WTC11 (cell line): Measurements from ENCODE around the gene ATP13A4. TPM values are rescaled to one million over a fixed set of nuclear protein-coding genes. Genes with fewer than 3 reads are reported as not detected.

Source experiments
- ATAC-seq: fragments of 200-7000 bp; cut with Tn5 transposase; 2 replicates; pipeline ENCODE4 v1.10.0; 2021; ENCODE audit warnings: mild to moderate bottlenecking, moderate library complexity
- CTCF ChIA-PET: fragments of 300-600 bp; sonication (Branson Sonifier 250); formaldehyde crosslinking; loops from one replicate; lab custom pipeline; 2021; ENCODE audit warnings: antibody characterized with exemption; lab: Charles Lee
- POLR2A ChIA-PET: fragments of 350-600 bp; sonication (Branson Sonifier 250); formaldehyde crosslinking; loops from one replicate; lab custom pipeline; 2021; ENCODE audit warnings: antibody characterized with exemption; lab: Charles Lee
- DNase-seq: peaks from one replicate; pipeline ENCODE4 v3.0.0; 2021; ENCODE audit warnings: low spot score
- H3K27ac Mint-ChIP-seq: 2 replicates; pipeline ENCODE4 v1.8.0; 2021; ENCODE audit warnings: mixed read lengths
- H3K27me3 Mint-ChIP-seq: 2 replicates; pipeline ENCODE4 v1.8.0; 2021; ENCODE audit warnings: low read depth, mild to moderate bottlenecking, moderate library complexity, mixed read lengths
- H3K36me3 Mint-ChIP-seq: 2 replicates; pipeline ENCODE4 v1.8.0; 2021; ENCODE audit warnings: mixed read lengths
- H3K4me1 Mint-ChIP-seq: 2 replicates; pipeline ENCODE4 v1.8.0; 2022; ENCODE audit warnings: mixed read lengths
- H3K4me3 Mint-ChIP-seq: 2 replicates; pipeline ENCODE4 v1.8.0; 2021; ENCODE audit warnings: mild to moderate bottlenecking, moderate library complexity, mixed read lengths
- H3K9me3 Mint-ChIP-seq: 2 replicates; pipeline ENCODE4 v1.8.0; 2021; ENCODE audit warnings: mixed read lengths
- ATF3 ChIP-seq: sonication (generic); formaldehyde crosslinking; conservative IDR thresholded peaks from 2 replicates; pipeline ENCODE4 v1.8.1; 2022; ENCODE audit warnings: mild to moderate bottlenecking, missing genetic modification reagents
- CREB1 ChIP-seq: sonication (generic); formaldehyde crosslinking; IDR thresholded peaks from 2 replicates; pipeline ENCODE4 v1.8.0; 2023; ENCODE audit warnings: mild to moderate bottlenecking, missing genetic modification reagents
- EMX1 ChIP-seq: fragments of 250-450 bp; sonication (Bioruptor Pico); IDR thresholded peaks from 2 replicates; pipeline ENCODE4 v1.8.0; 2021; ENCODE audit warnings: mild to moderate bottlenecking
- GABPB1 ChIP-seq: sonication (generic); formaldehyde crosslinking; IDR thresholded peaks from 2 replicates; pipeline ENCODE4 v1.8.1; 2023; ENCODE audit warnings: mild to moderate bottlenecking, missing genetic modification reagents
- GRHL2 ChIP-seq: fragments of 250-450 bp; sonication (Bioruptor Pico); IDR thresholded peaks from 2 replicates; pipeline ENCODE4 v1.8.0; 2022; ENCODE audit warnings: mild to moderate bottlenecking, moderate library complexity; ENCODE audit not compliant: insufficient replicate concordance, severe bottlenecking
- MAX ChIP-seq: sonication (generic); formaldehyde crosslinking; IDR thresholded peaks from 2 replicates; pipeline ENCODE4 v1.8.0; 2022; ENCODE audit warnings: mild to moderate bottlenecking, missing genetic modification reagents
- MYBL2 ChIP-seq: sonication (generic); formaldehyde crosslinking; IDR thresholded peaks from 2 replicates; pipeline ENCODE4 v1.8.1; 2023; ENCODE audit warnings: mild to moderate bottlenecking, moderate library complexity, missing genetic modification reagents
- NFE2L1 ChIP-seq: sonication (generic); formaldehyde crosslinking; IDR thresholded peaks from 2 replicates; pipeline ENCODE4 v1.8.1; 2023; ENCODE audit warnings: missing genetic modification reagents
- NR2C2 ChIP-seq: sonication (generic); formaldehyde crosslinking; IDR thresholded peaks from 2 replicates; pipeline ENCODE4 v1.8.0; 2022; ENCODE audit warnings: mild to moderate bottlenecking, missing genetic modification reagents
- RELA ChIP-seq: sonication (generic); formaldehyde crosslinking; IDR thresholded peaks from 2 replicates; pipeline ENCODE4 v1.8.1; 2022; ENCODE audit warnings: missing genetic modification reagents, mild to moderate bottlenecking, borderline replicate concordance
- SP1 ChIP-seq: sonication (generic); formaldehyde crosslinking; conservative IDR thresholded peaks from 2 replicates; pipeline ENCODE4 v1.8.1; 2022; ENCODE audit warnings: missing genetic modification reagents
- ZMAT4 ChIP-seq: fragments of 250-450 bp; sonication (Bioruptor Pico); IDR thresholded peaks from 2 replicates; pipeline ENCODE4 v1.9.0; 2021; ENCODE audit warnings: mild to moderate bottlenecking
- ZNF423 ChIP-seq: fragments of 250-450 bp; sonication (Bioruptor Pico); IDR thresholded peaks from 2 replicates; pipeline ENCODE4 v2.1.2; 2022; ENCODE audit warnings: mild to moderate bottlenecking, moderate library complexity
- ZNF671 ChIP-seq: fragments of 250-450 bp; sonication (Bioruptor Pico); IDR thresholded peaks from 2 replicates; pipeline ENCODE4 v1.8.0; 2021; ENCODE audit warnings: mild to moderate bottlenecking
- total RNA-seq: library from RNA; stranded (reverse); gene quantifications from 3 replicates; pipeline ENCODE4 v1.2.3, GENCODE V29; 2021
- TF ChIP-seq, protein P1 (sequence below): sonication (generic); formaldehyde crosslinking; IDR thresholded peaks from 2 replicates; pipeline ENCODE4 v1.8.1; 2023; ENCODE audit warnings: mild to moderate bottlenecking, missing genetic modification reagents, moderate library complexity
- TF ChIP-seq, protein P2 (sequence below): sonication (generic); formaldehyde crosslinking; IDR thresholded peaks from 2 replicates; pipeline ENCODE4 v1.8.0; 2022; ENCODE audit warnings: mild to moderate bottlenecking, missing genetic modification reagents

Gene ATP13A4
- total RNA-seq, 1 experiment from 2014 or later, result 0.20 TPM

DNA sequence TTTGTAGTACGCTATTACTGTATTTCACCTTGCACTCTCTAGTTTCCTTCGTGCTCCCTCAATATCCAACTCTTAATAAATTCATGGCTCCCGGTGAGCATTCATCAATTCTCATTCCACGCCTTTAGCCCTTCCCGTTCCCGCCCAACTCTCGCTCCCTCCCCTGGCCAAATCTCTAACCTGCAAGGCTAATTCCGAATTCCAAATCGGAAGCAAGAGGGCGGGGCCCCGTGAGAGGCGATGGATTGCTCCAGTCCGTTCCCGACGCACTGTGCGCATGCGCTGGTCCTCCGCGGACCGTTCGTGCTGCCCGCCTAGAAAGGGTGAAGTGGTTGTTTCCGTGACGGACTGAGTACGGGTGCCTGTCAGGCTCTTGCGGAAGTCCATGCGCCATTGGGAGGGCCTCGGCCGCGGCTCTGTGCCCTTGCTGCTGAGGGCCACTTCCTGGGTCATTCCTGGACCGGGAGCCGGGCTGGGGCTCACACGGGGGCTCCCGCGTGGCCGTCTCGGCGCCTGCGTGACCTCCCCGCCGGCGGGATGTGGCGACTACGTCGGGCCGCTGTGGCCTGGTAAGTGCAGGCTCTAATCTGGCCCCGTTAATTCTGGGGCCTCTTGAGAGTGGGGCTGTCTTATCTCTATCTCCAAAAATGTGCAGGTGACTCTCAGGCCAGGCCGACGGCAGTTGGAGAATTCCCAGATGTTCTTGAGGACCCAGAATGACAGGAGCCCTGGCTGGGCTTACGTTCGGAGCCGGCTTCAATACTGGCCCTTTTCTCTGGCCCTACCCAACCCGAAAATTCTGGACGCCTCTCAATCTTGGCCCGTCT, 38.4 kb upstream of the ATP13A4 start, which contains the start of gene OPA1 (continued):
- TF ChIP-seq, protein P1, sequence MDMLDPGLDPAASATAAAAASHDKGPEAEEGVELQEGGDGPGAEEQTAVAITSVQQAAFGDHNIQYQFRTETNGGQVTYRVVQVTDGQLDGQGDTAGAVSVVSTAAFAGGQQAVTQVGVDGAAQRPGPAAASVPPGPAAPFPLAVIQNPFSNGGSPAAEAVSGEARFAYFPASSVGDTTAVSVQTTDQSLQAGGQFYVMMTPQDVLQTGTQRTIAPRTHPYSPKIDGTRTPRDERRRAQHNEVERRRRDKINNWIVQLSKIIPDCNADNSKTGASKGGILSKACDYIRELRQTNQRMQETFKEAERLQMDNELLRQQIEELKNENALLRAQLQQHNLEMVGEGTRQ (CRISPR knock-in tag), result peak; percentile 39; the same call in 1 of the 2 replicates
- TF ChIP-seq GABPB1 (CRISPR knock-in tag), result peak; percentile 87

GRCh38 chr3:193590088-193590856, 35.6 kb upstream of the ATP13A4 start:
- no peak for DNase-seq
- TF ChIP-seq RELA (CRISPR knock-in tag), result no peak
- no peak for TF ChIP-seq ATF3
- TF ChIP-seq SP1 (CRISPR knock-in tag), result no peak
- no peak for TF ChIP-seq MYBL2 (CRISPR knock-in tag)
- no peak for TF ChIP-seq CREB1
- no peak for TF ChIP-seq NFE2L1
- TF ChIP-seq ZNF671 (CRISPR knock-in tag), result no peak
- no peak for TF ChIP-seq ZMAT4
- no peak for TF ChIP-seq NR2C2 (CRISPR knock-in tag)
- no peak for TF ChIP-seq GRHL2 (CRISPR knock-in tag)
- no peak overlapping the region for H3K27ac Mint-ChIP-seq
- H3K27me3 Mint-ChIP-seq, result peaks cover 14% of the 10 kb centered on the region
- CTCF ChIA-PET, result interaction anchor here (0.6 kb wide), 1 partner anchor 689 kb away, joined by 4 read pairs; no protein-coding TSS in a partner anchor
- no peaks in the 10 kb centered on the region for H3K9me3 Mint-ChIP-seq
- peaks cover 26% of the 10 kb centered on the region for H3K4me1 Mint-ChIP-seq
- no peaks in the 10 kb centered on the region; the same call in 1 of the 2 replicates for H3K36me3 Mint-ChIP-seq
- POLR2A ChIA-PET, result no interaction called here
- ATAC-seq, result no peak
- no peak overlapping the region for H3K4me3 Mint-ChIP-seq

DNA sequence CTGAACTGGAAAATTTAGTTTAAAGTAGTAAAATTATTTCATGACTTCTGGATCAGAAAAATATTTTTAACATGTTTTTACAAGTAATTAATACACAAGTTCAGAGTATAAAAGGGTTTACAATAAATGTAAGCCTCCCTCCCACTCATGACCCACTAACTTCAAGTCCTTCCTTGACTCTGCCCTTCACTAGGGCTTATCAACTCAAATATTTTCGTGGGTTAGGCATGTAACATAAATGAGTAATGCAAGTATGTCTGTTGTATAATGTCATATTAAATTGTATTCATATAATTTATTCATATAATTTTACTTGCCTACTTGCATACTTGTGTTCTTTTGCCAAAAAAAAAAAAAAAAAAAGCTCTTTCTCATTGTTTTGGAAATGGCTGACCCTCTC, 34.9 kb upstream of the ATP13A4 start:
- DNase-seq (no peak), ATAC-seq (no peak)
- Mint-ChIP-seq H3K27ac (no peak overlapping the region), H3K9me3 (no peaks in the 10 kb centered on the region), H3K4me3 (no peak overlapping the region), H3K27me3 (peaks cover 14% of the 10 kb centered on the region), H3K4me1 (peaks cover 21% of the 10 kb centered on the region), H3K36me3 (no peaks in the 10 kb centered on the region; the same call in 1 of the 2 replicates)
- ChIA-PET CTCF (interaction anchor here (0.6 kb wide), 1 partner anchor 689 kb away, joined by 4 read pairs; no protein-coding TSS in a partner anchor), POLR2A (no interaction called here)
- TF ChIP-seq, protein P2, sequence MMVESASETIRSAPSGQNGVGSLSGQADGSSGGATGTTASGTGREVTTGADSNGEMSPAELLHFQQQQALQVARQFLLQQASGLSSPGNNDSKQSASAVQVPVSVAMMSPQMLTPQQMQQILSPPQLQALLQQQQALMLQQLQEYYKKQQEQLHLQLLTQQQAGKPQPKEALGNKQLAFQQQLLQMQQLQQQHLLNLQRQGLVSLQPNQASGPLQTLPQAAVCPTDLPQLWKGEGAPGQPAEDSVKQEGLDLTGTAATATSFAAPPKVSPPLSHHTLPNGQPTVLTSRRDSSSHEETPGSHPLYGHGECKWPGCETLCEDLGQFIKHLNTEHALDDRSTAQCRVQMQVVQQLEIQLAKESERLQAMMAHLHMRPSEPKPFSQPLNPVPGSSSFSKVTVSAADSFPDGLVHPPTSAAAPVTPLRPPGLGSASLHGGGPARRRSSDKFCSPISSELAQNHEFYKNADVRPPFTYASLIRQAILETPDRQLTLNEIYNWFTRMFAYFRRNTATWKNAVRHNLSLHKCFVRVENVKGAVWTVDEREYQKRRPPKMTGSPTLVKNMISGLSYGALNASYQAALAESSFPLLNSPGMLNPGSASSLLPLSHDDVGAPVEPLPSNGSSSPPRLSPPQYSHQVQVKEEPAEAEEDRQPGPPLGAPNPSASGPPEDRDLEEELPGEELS (CRISPR knock-in tag), result no peak
- TF ChIP-seq MAX (CRISPR knock-in tag) (no peak), EMX1 (CRISPR knock-in tag) (no peak), ZNF423 (CRISPR knock-in tag) (no peak), CREB1 (no peak), NFE2L1 (no peak)
- TF ChIP-seq, all 79 proteins: peak for 0
